GM10248 (cell line): Measurements from ENCODE around the gene TBCEL.
A peak's percentile ranks its signal among the peaks of the same experiment; 100 is the strongest.

ENCODE experiments used
- CTCF ChIA-PET: fragments of 300-600 bp; sonication (Branson Sonifier 250); formaldehyde crosslinking; extraction: SDS; loops from one replicate; lab custom pipeline; 2021; ENCODE audit warnings: antibody characterized with exemption; lab: Yijun Ruan, JAX
- POLR2A ChIA-PET: fragments of 350-650 bp; sonication (Branson Sonifier 250); formaldehyde crosslinking; extraction: SDS; loops from one replicate; lab custom pipeline; 2020; ENCODE audit warnings: antibody characterized with exemption; lab: Yijun Ruan, JAX
- DNase-seq: peaks from one replicate; pipeline ENCODE4 v3.0.0; 2012; ENCODE audit errors: extremely low spot score
- CTCF ChIP-seq: IDR thresholded peaks from 2 replicates; pipeline ENCODE4 v1.5.1; 2012; ENCODE audit warnings: mild to moderate bottlenecking, low read depth; ENCODE audit errors: extremely low read depth, missing control alignments, control extremely low read depth

Gene TBCEL

GRCh38 chr11:120985718-120986569 is 38.0 kb upstream of the TBCEL start:
- ChIA-PET POLR2A (no interaction called here), CTCF (interaction anchor here (1.0 to 1.3 kb wide), 2 partner anchors 17 to 22 kb away, joined by 3 to 4 read pairs; no protein-coding TSS in a partner anchor)
- peak; percentile 5 for TF ChIP-seq CTCF
- peak; percentile 30 for DNase-seq

- no peak for TF ChIP-seq CTCF
- ChIA-PET POLR2A (no interaction called here), CTCF (interaction anchor here (0.9 to 1.1 kb wide), 2 partner anchors 11 to 36 kb away, joined by 3 to 4 read pairs; no protein-coding TSS in a partner anchor)
- no peak for DNase-seq
These were observed 35.3 kb upstream of the TBCEL start for GRCh38 chr11:120988603-120989002.

- DNase-seq, result no peak
- TF ChIP-seq CTCF, result no peak
- ChIA-PET POLR2A (no interaction called here), CTCF (no interaction called here)
These were observed 31.8 kb upstream of the TBCEL start for GRCh38 chr11:120991830-120992686.

GRCh38 chr11:120994091-120994859 is 29.6 kb upstream of the TBCEL start:
- POLR2A ChIA-PET, result no interaction called here
- CTCF ChIA-PET, result no interaction called here
- no peak for DNase-seq
- TF ChIP-seq CTCF, result no peak

- no peak for TF ChIP-seq CTCF
- DNase-seq, result no peak
- ChIA-PET CTCF (no interaction called here), POLR2A (no interaction called here)
These were observed 28.7 kb upstream of the TBCEL start for GRCh38 chr11:120995184-120995583.

GRCh38 chr11:120996973-120997372 is 26.9 kb upstream of the TBCEL start:
- CTCF ChIA-PET, result interaction anchor here (1.7 kb wide), 1 partner anchor 7 kb away, joined by 4 read pairs; no protein-coding TSS in a partner anchor
- no peak for TF ChIP-seq CTCF
- DNase-seq, result no peak
- POLR2A ChIA-PET, result no interaction called here
